ENCODE data around the gene GRAMD4.

- TF ChIP-seq CTCF (conservative IDR thresholded peaks at IDR 0.05; ENCODE audit: low read length): no peak
- TF ChIP-seq EZH2phosphoT487 (IDR thresholded peaks at IDR 0.05; ENCODE audit: borderline replicate concordance, low read depth, low read length): no peak
These were observed 41.1 kb downstream of the GRAMD4 start for GRCh38 chr22:46661221-46661851.
